Activated CD4-positive, alpha-beta T cell treated with anti-CD3 and anti-CD28 coated beads, Interleukin-2, amount 50 U/mL, for 4 hours (primary cell): ENCODE measurements around the gene DIAPH3.

Source experiments
- DNase-seq, 2 experiments: peaks; one replicate each; pipeline ENCODE4 v3.0.0-alpha.2; 2020

DIAPH3 gene

DNA sequence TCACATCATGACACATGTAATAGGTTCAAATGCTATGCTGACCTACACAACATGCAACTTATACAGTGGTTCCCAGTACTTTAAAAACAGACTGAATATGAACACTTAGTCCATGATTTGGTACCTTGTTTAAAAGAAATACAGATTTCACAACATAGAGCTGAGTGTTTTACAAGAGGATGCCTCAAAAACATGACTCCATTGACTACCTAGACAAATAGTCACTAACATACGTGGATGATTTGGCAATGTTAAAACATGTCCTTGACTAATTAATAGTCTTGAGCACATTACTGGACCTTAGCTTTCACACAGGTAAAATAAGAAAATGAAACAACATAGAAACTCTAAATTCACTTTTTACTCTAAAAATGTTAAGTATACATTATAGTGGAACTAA, 300.1 kb downstream of the DIAPH3 start:
- DNase-seq = no peak

DNA sequence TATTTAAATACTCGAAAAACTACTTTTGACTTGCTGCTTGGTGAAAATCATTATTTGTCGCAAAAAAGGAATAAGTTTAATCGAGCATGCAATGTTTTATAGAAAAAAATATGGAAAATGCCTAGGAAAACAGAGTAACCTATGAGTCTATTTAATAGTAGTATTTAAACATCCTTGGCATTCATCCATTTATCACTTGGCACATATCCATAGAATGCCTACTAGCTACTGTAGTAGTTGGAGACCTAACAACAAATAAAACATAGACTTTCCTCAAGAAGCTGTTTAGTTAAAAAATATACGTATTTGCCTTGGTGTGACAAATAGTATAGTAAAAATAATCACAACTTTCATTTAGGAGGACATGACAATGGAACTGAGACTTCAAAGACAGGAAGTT, 302.1 kb downstream of the DIAPH3 start:
- no peak for DNase-seq

DNA sequence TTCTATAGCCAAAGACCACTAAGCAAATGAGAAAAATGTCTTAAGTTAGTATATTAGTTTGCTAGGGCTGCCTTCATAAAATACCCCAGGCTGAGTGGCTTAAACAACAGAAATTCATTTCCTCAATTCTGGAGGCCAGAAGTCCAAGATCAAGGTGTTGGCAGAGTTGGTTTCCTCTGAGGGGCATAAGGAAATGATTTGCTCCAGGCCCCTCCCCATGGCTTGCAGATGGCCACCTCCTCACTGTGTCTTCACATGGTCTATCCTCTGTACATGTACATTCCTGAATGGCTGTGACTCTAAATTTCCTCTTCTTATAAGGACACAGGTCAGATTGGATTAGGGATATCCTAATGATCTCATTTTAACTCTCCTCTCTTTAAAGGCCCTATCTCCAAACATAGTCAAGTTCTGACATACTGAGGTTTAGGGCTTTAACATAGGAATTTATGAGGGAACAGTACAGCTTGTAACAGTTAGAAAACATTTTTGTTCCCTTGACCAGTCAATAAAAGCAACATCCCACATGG, 307.4 kb downstream of the DIAPH3 start:
- DNase-seq = no peak

DNA sequence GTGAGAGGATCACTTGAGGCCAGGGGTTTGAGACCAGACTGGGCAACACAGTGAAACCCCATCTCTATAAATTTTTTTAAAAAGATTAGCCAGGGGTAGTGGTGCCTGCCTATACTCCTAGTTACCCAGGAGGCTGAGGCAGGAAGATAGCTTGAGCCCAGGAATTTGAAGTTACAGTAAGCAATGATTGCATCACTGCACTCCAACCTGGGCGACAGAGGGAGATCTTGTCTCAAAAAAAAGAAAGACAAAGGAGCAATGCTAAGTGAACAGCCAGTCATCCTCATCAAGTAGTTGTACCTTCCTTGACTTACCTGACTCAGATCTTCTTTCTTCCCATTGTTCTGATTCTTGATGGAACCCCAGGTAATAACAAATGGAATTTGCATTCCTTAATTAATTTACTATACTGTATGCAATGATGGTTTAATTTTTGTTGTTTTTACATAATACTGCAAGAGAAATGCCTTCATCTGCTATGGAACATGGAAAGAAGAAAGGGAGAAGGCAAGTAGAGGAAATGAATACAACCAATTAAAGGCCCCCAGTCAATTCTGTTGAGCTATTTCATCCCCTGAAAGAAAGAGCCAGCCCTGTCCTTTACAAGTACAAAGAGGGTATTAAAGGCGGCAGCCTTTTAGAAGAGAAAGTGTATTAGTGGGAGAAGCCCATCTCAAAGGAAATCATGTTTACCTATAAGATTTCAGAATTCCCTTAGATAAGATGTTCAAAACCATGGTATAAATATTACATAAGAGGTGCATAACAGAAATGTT, 316.7 kb downstream of the DIAPH3 start:
- DNase-seq = no peak

DNA sequence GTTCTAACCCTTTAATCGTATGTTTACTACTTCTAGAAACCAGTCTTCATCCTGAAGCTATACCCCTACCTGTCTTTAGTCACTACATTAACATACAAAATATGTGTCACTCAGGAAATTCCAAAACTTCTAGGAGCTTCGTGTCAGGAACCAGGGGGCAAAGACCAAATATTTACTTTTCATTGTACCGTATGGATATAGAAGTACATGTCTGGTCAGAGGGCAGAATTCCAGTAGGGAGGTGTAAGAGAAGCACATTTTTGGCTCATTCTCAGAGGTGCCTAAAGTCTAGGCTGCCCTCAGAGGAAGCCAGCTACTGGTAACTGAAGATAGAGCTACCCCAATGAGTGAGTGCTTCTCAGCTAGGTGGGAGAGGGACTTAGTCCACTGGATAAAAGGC, 320.7 kb downstream of the DIAPH3 start:
- DNase-seq = no peak

DNA sequence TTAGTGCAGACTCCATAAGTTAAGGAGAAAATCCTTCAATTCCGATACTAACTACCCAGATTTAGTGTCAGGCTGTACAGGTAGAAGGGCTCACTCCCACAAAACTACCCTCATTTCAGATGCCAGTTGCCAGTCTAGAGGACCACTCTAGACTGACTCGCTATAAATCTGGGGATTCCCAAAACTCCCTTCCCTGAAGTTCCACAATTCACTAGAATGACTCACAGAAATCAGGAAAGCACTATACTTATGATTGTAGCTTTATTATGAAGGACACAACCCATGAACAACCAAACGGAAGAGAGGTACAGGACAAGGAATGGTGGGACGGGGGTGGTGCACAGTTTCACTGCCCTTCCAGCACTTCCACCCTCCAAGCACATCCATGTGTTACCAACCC, 321.2 kb downstream of the DIAPH3 start:
- DNase-seq = no peak

DNA sequence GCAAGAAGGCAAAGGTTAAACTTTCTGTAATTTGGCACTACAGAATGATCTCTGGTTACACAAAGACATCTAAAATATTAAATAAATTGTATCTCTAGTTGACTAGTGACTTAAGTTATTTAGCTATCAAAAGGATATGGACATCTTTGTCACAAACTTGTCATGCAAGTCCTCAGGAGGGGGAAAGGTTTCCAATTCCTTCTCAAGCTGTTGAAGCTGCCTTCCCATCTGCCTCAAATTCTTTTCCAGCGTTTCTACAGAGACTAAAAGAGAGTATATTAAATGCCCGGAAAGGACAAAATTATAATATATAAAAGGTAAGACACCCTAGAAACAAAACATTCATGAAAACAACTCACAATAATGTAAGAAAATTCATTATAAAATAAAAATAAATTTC, 324.5 kb downstream of the DIAPH3 start:
- no peak for DNase-seq

DNA sequence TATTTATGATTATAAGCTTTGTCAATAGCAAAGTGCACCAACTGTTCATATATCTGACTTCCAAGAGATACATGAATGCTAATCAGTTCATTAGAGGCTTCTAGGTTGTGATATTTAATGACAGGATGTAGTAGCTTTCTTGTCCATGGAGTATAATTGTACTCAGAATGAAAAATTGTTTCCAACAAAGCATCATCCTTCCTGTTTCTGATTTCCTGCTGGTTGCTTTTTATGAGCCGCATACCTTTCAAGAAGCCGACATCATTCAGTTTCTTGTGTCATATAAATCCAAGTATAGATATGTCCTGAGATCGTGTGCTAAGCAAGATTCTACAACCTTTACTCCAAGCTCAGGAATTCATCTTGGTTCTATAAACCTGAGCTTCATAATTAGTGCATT, 326.6 kb downstream of the DIAPH3 start:
- DNase-seq = no peak

DNA sequence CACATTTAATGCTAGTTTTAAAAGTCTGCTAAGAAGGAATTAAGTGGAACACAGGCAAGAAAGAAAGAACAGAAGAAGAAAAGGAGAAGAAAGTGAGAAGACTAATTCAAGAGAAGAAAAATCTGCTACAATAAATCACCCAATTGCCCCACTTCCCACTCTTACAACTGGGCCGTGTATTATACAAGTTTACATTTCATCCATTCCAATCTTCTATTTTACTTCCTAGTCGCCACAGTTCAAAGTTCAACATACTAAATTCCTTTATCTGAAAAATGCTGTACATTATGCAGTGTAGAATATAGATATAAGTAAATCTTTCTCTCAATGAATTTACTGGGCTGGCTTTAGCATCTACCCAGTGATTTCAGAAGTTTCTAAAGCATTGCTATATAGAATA, 328.2 kb downstream of the DIAPH3 start:
- DNase-seq = no peak

DNA sequence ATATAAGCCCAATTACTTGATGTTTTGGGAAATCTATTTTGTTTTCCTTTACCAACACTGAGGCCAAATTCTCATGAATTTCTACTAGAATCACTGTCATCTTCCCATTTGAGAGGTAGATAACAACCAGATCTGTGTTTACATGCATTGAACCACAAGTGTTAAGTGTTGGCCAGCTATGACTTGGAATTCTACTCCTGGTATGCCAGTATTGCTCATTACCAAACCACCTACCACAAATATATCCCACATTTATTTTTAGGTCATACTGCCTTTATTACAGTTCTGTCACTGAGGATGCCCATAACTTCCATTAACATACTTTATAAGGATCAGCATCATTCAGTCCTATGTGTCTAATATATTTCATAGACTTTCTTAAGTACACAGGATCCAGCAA, 328.9 kb downstream of the DIAPH3 start:
- DNase-seq = no peak

DNA sequence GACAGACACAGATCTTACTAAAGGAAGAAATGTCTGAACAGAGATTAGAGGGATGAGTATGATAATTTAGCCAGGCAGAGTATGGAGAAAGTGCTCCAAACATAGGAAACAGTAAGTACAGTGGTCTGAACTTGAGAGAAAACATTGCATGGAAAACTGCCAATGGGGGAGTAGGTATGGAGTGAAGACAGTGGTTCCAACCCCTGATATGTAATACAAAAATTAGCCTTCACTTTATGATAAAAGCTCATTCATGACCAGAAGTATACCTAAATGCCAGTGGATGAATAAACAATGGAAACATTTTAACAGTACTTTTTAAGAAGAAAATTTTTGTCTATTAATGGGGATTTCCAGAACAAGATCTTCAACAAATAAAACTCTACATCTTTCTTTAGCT, 334.0 kb downstream of the DIAPH3 start:
- DNase-seq = no peak

DNA sequence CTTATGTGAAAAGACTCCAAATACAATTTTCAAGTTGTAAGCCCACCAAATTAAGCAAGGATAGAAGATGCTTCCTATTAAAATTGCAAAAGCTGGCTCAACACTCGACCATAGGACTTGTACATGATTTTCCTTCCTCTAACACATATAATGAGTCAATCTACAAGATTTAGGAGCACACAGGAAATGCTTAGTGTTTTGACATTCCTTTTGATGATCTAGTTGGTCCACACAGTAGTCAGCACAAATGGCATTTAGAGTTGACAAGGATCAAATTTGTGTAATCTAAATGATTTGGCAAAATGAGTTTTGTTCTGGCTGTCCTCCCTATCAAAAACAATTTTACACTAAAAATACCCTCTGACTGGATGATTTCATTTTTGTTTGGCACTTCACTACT, 340.2 kb downstream of the DIAPH3 start:
- DNase-seq = no peak

DNA sequence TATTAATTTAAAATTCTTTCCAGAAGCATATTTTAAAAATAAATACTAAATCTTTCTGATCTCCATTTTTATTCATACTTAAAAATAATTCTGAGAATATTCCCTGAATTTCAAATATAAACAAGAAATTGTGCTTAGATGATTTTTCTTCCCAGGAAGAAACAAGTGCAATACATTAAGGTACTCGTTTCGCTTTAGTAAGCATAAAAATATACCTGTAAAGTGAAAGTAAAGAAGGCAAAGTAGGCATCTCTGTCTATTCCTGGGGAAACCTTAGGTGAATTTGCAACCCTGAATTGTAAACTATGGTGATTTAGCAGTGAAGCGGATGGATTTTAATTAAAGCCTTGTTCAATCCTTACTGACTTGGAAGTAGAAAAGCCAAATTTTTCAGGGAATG, 354.2 kb downstream of the DIAPH3 start:
- no peak for DNase-seq

DNA sequence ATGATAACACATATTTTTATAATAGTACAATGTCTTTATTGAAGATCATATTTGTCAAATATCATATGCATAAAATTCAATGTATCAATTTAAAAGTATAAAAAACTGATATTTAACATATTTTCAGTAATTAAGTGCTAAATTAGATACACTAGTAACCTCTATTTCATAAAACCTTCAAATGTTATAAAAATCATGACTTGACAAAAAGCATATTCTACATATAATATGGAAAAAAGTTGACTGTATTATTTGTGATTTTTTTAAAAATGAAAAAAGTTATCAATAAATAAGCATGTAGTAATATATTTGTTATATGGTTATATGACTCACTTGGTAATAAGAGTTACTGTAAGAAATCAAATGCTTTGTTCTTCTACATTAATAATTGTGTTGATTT, 356.9 kb downstream of the DIAPH3 start:
- no peak for DNase-seq

DNA sequence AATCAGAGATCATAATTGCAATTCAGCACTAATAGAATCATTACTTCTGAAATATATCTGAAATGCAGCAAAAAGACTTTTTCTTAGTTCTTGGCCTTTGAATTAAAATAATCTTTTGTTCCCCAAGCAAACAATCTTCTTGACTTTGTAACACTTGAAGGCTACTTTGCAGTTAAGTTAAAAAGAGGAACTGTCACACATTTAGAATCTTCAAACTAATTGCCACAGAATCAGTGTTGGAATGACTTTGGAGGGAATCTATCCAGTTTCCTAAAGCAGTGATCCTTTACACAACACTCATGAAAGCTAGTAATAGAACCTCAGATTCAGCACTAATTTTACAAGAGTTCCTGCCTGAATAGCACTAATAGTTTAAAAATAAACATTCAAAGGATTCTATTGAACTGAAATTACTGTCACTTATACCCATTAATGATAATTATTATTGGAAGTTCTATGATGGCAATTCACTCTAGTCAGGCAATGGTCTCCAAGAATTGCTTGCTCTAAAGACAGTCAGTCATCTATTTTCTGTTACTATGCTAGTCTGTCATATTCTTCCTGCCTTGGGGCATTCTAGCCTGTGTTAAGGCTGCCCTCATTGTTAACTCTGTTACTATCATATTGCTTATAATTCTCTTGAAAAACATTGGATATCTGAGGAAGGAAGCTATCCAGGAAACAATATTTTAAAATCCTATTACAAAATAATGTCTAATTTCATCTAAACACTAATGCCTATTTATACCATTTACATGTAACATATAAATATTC, 362.4 kb downstream of the DIAPH3 start:
- no peak for DNase-seq

DNA sequence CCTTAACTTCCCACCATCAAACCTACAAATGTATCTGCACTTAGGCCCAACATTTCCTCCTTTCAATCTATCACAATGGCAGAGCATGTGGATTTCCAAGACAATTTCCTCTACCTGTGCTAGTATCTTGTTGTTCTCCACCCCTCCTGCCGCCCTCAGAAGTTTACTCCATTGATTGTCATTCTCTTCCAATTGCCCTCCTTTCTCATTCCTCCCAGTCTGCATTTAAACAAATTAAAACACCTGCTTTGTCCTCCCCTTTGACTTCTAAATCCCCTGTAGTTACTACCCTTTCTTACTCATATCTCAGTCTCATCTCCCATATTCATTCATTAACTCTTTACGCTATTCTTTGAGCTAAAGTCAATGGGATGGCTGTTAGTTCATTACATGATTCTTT, 370.6 kb downstream of the DIAPH3 start:
- no peak for DNase-seq

DNA sequence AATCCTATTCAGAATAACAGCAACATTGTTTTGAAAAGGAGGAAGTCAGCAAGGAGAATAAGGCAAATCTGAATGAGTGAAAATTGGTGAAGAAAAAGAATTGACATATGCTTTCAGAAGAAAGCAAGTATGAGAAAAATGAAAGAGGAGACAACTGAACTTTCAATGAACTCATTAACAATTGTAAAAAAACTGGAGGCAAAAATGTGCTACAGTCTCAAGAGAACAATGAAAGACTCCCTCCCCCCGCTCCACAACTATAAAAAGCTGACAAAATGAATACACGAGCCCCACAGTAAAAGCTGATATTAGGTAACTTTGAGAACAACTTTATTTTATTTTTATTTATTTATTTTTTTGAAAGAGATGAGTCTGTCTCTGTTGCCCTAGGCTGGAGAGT, 373.1 kb downstream of the DIAPH3 start:
- no peak for DNase-seq

DNA sequence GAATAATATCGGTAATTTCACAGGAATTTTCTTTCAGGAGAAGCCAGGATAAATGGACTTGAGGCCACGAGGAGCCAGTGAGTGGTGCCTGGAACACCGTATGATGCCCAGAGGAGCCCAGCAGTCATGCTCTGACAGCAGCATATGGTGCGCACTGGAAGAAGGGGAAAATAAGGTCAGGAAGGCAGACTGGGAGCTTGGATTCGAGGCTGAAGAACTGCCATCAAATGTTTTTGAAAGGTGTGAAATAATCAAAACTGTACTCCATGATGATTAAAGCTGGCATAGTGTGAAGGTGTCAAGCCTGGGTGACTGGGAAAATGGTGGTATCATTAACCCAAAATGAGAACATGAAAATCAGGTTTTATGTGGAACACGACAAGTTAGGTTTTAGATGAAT, 374.2 kb downstream of the DIAPH3 start:
- no peak for DNase-seq

DNA sequence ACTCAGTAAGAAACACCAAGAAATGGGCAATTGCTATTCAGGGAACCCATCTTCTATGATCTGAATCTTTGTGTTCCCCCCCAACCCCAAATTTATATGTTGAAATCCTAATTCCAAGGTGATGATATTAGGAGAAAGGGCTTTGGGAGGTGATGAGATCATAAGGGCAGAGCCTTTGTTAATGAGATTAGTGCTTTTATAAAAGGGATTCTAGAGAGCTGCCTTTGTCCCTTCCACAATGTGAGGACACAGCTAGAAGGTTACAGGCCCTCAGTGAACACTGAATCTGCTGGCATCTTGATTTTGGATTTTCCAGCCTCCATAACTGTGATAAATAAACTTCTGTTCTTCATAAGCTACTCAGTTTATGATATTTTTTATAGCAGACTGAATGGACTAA, 376.0 kb downstream of the DIAPH3 start:
- no peak for DNase-seq

DNA sequence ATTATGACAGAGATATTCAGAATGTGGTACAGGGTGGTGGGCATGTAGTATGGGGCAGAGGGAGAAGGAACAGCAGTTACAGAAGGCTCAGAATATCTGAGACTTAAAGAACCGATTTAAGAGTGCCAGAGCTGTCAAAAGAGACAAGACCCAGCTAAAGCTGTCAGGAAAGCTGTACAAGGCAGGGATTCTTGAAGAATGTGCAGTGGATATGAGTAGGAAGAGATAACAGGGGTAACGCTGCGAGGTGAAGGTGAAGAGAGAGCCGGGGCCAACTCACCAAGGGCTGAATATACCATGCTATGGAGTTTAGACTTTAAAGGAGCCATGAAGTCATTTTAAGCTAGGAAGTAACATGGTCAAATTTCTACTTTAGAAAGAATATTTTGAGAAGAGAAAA, 381.0 kb downstream of the DIAPH3 start:
- no peak for DNase-seq

DNA sequence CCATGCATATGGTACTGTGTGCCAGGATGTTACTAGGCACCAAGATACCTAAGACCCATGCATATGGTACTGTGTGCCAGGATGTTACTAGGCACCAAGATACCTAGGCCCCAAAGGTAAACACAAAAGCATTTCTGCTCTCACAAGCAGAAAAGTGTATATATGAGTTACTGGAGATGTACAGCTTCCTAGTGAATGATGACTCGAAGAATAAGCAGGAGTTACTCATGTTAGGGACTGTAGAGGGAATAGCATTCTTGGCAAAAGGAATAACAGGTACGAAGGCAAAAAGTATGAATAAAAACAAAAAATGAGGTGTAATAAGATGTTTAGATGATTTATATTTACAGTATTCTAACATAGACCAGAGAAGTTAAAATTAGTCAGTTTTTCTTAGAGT, 383.7 kb downstream of the DIAPH3 start:
- DNase-seq = no peak

DNA sequence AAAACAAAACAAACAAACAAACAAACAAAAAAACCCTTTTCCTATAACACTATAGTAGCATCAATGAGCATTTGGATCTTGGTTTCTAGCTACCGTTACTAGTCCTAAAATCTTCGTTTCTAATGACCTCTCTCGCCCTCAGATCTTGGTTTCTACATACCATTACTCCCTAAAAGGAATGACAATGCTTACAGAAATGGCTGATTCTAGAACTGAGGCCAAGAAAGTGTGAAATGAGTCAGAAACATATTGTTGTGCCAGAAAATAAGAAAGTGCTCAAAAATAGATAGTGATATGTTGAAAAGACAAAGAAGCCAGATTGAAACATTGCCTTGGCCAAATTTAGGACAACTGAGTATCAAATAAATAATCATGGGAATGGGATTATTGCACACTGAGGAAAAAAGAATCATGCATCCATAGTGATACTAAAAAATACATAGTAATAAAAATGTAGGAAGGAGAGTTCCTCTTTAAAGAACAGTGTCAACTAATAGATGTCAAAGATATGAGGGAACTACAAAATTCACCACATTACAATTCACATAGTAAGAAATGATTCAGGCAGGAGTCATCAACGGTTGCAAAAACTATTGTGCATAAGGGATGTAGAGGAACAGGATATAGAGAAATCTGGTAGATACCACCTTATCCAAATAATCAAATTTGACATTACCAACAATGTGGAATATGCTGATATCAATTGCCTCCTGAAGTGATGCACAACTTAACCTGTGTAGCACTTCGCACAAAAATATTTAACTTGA, 386.6 kb downstream of the DIAPH3 start:
- DNase-seq = no peak

DNA sequence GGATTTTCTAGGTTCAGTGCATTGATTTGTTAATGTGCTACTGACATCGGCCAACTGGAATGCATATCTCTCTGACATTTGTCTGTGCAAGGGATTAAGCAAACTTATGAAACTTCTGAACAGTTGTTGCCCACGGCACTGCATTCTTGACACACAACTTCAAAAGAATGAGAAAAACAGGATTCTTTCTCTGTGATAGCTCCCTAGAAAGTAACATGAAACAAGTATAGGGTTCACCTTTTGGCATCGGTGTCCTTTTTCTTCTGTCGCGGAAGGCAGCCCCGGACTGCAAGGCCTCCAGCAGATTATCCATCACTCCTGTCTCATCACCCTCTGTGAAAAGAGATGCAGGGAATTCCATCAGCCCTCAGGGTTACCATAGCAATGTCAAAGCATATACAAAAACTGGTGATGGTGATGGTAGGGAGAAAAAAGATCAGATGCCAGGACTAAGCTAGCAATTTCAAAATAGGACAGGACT, 389.2 kb downstream of the DIAPH3 start:
- DNase-seq = no peak

DNA sequence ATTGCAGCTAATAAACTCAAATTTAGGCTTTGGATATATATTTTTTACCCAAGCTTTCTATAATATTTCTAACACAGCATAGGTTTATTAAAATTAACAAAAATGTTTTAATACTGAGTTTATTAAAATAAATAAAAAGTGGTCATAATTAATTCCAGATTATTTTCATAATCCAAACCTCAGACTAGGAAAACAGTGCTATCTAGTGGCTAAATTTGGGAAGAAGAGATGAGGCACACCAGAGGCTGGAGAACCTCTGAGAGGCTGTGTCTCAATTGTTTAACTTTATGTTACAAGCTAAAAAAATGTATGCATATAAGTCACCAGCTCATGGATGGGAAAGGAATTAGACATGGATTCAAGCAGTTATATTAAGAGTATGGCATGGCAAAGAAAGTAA, 392.5 kb downstream of the DIAPH3 start:
- DNase-seq = no peak
